GM12878 (cell line): Measurements from ENCODE around the gene ABCB4.

ENCODE experiments used
- CREM ChIP-seq: IDR thresholded peaks from 2 replicates; pipeline ENCODE4 v1.6.1; 2014; ENCODE audit warnings: antibody characterized with exemption, low read depth
- EP300 ChIP-seq, 2 experiments: fragments of 150-350 bp in 1 of 2; IDR thresholded peaks; 2 replicates each; pipeline ENCODE4 v1.6.1; 2011 to 2012; ENCODE audit warnings: low read depth in 2 of 2, low read length in 2 of 2, borderline replicate concordance in 1 of 2, improper control_type of control experiment in 1 of 2, inconsistent platforms in 1 of 2; ENCODE audit not compliant: control insufficient read depth in 1 of 2
- POLR2AphosphoS5 ChIP-seq: IDR thresholded peaks from 2 replicates; pipeline ENCODE4 v1.6.1; 2011; ENCODE audit warnings: mild to moderate bottlenecking, low read length, inconsistent platforms

DNA sequence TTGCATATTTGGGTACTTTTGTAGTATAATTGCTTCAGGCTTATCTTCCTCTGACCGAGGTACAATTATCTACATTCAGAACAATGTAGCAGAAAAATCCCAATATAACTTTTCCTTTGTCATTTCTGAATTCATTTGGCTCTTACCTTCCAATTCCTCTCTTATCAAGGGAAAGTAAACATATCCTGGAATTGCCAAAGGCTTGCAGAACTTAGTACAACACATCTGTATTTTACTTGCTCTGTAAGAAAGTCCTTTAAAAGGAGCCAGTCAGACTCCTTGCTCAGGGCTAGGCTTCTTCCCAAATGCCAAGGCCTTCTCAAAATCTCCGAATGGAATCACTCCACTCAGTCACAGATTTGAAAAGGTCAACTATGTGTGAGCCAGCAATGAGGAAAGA is 43.3 kb upstream of the ABCB4 start:
- TF ChIP-seq POLR2AphosphoS5 (no peak), CREM (no peak), EP300 (IDR thresholded peaks at IDR 0.05; ENCODE audit: borderline replicate concordance in 1 of 2, control insufficient read depth in 1 of 2, low read depth in 2 of 2, low read length in 2 of 2) (no peak)
